PFSK-1 (cell line): ENCODE results near the gene SNX9.

Experiments used
- FOXP2 ChIP-seq: optimal IDR thresholded peaks from 2 replicates; pipeline ENCODE3; 2011; ENCODE audit warnings: borderline replicate concordance, control low read depth, inconsistent platforms; ENCODE audit not compliant: insufficient read depth; ENCODE audit errors: extremely low read length, extremely low read depth
- POLR2AphosphoS5 ChIP-seq: IDR thresholded peaks from 2 replicates; pipeline ENCODE4 v1.6.1; 2012; ENCODE audit warnings: low read depth, mild to moderate bottlenecking, control low read depth, low read length, moderate library complexity
- REST ChIP-seq, 2 experiments: IDR thresholded peaks; 2 replicates each; pipeline versions ENCODE4 v1.6.1 to v1.8.0; 2011 to 2012; ENCODE audit warnings: low read depth in 2 of 2, low read length in 2 of 2, control low read depth in 1 of 2, inconsistent platforms in 1 of 2, mild to moderate bottlenecking in 1 of 2, moderate library complexity in 1 of 2; ENCODE audit not compliant: insufficient read depth in 1 of 2
- SIN3A ChIP-seq: IDR thresholded peaks from 2 replicates; pipeline ENCODE4 v1.6.1; 2012; ENCODE audit warnings: mild to moderate bottlenecking, low read length, moderate library complexity, borderline replicate concordance; ENCODE audit not compliant: insufficient read depth
- TAF1 ChIP-seq: IDR thresholded peaks from 2 replicates; pipeline ENCODE4 v1.6.1; 2012; ENCODE audit warnings: low read length, control low read depth, borderline replicate concordance; ENCODE audit not compliant: insufficient read depth

SNX9 gene

GRCh38 chr6:157812425-157813171 lies 10.4 kb upstream of the SNX9 start:
- no peak for TF ChIP-seq SIN3A
- TF ChIP-seq REST (IDR thresholded peaks at IDR 0.05; ENCODE audit: insufficient read depth in 1 of 2, low read depth in 2 of 2, low read length in 2 of 2) = no peak
- no peak for TF ChIP-seq TAF1
- TF ChIP-seq FOXP2 = no peak
- TF ChIP-seq POLR2AphosphoS5 = no peak

- TF ChIP-seq FOXP2 = no peak
Measured at GRCh38 chr6:157813191-157813590, 9.9 kb upstream of the SNX9 start.

GRCh38 chr6:157813750-157814455 lies 9.1 kb upstream of the SNX9 start:
- TF ChIP-seq SIN3A (no peak), FOXP2 (no peak), REST (IDR thresholded peaks at IDR 0.05; ENCODE audit: insufficient read depth in 1 of 2, low read depth in 2 of 2, low read length in 2 of 2) (no peak)

GRCh38 chr6:157814883-157815282 lies 8.2 kb upstream of the SNX9 start:
- TF ChIP-seq SIN3A (no peak), REST (IDR thresholded peaks at IDR 0.05; ENCODE audit: insufficient read depth in 1 of 2, low read depth in 2 of 2, low read length in 2 of 2) (no peak), TAF1 (no peak), FOXP2 (no peak), POLR2AphosphoS5 (no peak)

- TF ChIP-seq SIN3A (no peak), TAF1 (no peak), REST (IDR thresholded peaks at IDR 0.05; ENCODE audit: insufficient read depth in 1 of 2, low read depth in 2 of 2, low read length in 2 of 2) (no peak), POLR2AphosphoS5 (no peak), FOXP2 (no peak)
Measured at GRCh38 chr6:157821342-157822033, 1.6 kb upstream of the SNX9 start.
